DMS 273 (cell line): ENCODE measurements around the gene HLA-DQA1.
"Not testable (repeated sequence)": the region's sequence is repeated elsewhere in the genome, so short reads cannot be mapped to it uniquely, and the experiment has no call there.

Experiments
- DNase-seq: peaks from one replicate; lab custom pipeline; 2025; ENCODE audit not compliant: unreplicated experiment; lab: John Stamatoyannopoulos, UW

Gene HLA-DQA1

GRCh38 chr6:32657819-32658218 lies 20.6 kb downstream of the HLA-DQA1 start:
- not testable (repeated sequence) for DNase-seq

- no peak for DNase-seq
These were observed 21.2 kb downstream of the HLA-DQA1 start for GRCh38 chr6:32658268-32658897.

- DNase-seq, result no peak
These were observed 22.8 kb downstream of the HLA-DQA1 start for GRCh38 chr6:32659856-32660595.

DNA sequence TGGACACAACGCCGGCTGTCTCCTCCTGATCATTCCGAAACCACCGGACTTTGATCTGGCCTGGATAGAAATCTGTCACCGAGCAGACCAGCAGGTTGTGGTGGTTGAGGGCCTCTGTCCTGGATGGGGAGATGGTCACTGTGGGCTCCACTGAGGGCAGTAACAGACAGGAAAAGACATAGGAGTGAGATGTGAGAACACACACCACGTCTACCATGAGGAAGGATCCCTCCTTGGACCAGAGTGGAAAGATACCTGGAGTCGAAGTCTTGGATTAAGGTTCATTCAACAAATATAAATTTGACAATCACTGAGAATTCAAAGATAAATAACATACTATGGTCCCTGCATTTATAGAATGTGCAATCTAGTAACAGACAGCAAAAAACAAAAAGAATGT lies 24.9 kb downstream of the HLA-DQA1 start:
- no peak for DNase-seq

GRCh38 chr6:32662836-32663235 lies 25.6 kb downstream of the HLA-DQA1 start:
- DNase-seq, result no peak

DNA sequence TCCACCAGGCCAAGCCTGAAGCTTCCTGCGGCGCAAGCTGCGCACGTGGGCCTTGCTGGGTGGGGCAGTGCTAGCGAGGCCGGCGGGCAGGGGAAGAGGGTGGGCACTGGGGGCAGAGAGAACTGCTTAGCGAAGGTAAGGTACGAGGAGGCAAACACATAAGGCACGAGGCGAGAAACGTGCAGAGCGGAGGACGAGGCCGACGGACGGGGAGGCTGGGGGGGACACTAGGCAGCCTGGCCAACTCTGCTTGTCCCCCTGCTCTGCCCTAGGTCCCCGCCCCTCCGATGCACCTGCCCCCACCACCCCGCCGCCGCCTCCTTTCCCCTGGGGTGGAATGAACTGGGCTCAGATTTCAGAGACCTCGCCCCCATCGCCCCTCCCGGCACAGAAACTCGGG lies 27.1 kb downstream of the HLA-DQA1 start:
- no peak for DNase-seq

GRCh38 chr6:32664827-32665362 lies 27.7 kb downstream of the HLA-DQA1 start:
- DNase-seq, result no peak

DNA sequence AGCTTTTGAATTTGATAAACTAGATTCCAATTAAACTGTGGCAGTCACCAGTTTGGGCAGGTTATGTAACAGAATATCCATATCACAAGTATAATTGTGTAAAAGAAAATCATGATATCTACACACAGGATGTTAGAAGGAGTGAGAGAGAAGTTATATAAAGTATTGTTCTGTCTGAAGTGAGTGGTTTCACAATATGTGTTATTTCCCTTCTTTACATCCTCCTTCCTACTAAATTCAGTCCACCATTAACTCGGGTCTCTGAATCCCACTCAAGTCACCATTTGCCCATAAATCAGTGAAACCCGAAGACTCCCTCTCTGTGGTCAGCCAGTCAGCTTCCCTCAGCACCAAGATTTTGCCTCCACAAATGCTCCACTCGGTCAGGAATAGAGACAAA lies 28.5 kb downstream of the HLA-DQA1 start:
- DNase-seq, result no peak

GRCh38 chr6:32666420-32667300 lies 29.5 kb downstream of the HLA-DQA1 start, which contains the start of gene HLA-DQB1:
HLA-DQB1 (minus strand) TSS chr6:32666657; CDS start chr6:32666607, 50 bp downstream.
- peak; percentile 34 for DNase-seq

GRCh38 chr6:32668226-32668747 lies 31.1 kb downstream of the HLA-DQA1 start:
- peak; percentile 42 for DNase-seq

DNA sequence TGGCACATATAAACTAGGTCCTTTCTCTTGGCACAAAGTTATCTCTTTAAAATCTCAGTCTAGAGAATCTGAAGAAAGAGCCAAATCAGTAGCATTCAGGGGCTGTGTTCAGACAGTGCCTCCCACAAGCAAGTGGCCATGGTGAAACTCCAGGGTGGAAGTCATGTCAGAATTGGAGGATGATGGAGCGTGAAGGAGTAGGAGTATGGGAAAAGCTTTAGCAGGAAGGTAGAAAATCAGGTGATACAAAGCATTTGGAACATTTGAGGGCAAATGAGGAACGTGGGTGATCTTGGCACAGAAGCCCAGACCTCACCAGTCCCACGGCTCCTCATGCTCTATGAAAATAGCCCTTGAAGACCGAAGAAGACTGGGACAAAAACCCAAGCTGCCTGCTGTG lies 32.0 kb downstream of the HLA-DQA1 start:
- DNase-seq, result no peak

GRCh38 chr6:32669893-32670292 lies 32.7 kb downstream of the HLA-DQA1 start:
- no peak for DNase-seq

GRCh38 chr6:32671908-32672307 lies 34.7 kb downstream of the HLA-DQA1 start:
- not testable (repeated sequence) for DNase-seq

GRCh38 chr6:32674123-32674522 lies 36.9 kb downstream of the HLA-DQA1 start:
- not testable (repeated sequence) for DNase-seq

DNA sequence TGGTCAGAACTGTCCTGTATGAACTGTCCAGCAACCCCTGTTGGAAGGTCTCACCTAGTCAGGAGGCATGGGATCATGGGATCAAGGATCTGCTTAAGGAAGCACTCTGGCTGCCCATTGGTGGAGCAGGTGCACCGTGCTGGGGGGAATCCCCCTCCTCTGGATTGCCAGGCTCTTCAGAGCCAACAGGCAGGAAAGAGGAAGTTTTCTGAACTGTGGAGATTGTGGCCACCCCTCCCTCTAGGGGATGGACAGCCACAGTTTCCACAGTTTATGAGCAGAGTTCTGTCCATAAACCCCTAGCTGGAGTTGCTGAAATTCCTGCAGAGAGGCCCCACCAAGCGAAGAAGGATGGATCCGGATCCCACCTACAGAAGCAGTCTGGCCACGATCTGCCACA lies 42.3 kb downstream of the HLA-DQA1 start:
- no peak for DNase-seq

DNA sequence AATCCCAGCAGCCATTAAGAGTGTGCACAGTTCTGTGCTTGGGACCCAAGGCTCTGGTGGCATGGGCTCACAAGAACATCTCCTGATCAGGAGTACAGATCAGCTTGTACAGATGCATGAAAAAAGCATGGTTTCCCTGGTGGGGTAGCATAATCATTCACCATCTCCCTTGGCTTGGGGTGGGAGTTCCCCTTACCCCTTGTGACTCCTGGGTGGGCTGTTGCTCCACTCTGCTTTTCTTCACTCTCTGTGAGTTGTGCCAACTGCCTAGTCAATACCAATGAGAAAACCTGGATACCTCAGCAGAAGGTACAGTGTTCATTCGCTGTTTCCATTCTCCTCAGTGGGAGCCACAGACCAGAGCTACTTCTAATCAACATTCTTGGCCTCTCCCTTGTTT lies 42.8 kb downstream of the HLA-DQA1 start:
- no peak for DNase-seq

DNA sequence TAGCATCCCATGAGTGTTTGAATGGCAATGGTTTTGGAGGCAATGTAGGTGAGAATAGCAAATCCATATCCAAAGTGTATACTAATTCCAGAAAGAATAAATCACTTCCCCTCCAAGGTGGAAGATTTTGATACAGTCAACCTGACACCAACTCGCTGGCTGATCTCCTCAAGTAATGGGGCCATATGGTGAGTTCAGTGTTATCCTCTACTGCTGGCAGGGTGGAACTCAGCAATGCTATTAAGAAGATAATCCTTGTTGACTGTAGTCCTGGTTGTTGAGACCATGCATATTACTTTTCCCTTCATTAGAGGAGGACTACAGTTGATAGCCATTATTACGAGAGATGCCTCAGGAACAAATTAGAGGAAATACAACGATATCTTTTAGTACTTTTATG lies 47.0 kb downstream of the HLA-DQA1 start:
- no peak for DNase-seq

GRCh38 chr6:32685603-32686002 lies 48.4 kb downstream of the HLA-DQA1 start:
- DNase-seq, result peak; percentile 11

DNA sequence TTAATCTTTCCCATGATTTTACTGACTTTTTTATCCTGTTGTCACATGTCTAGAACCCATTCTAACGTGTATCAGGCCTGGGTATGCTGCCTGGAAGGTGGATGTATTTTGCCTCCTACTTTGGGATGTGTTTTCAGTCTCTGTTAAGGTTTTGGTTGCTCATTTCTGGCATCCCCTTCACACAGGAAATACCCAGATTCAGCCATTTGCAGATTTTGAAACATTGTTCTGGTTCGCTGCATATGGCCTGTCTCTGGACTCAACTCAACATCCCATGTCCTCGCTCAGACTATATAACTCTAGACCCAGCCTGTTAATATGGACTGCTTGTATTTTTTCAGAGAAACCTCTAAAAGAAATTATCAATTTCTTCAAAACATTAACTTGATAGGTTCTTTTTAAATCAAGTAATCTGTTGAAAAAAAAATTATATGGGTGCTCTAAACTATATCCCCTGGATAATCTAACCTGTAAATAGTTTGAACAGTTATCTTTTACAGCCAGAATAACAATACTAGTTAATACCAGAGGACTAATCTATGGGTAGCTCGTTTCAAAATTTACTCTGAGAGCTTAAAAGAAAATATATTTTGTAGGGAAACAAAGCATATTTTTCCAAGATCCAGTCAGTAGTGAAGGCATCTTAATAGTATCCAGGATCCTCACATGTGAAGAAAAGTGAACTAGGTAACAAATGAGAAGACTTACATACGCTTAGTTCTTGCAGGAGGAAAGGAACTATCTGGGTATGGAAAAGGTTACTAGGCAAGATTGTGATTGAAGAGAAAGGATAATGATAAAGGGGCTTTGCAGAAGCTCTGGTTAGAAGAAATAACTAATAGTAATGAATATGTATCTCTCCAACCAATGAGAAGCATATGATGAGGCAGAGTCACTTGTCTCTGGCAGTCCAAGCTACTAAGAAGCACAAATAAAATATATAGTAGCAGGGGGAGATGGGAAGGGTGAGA lies 52.6 kb downstream of the HLA-DQA1 start:
- DNase-seq, result no peak

DNA sequence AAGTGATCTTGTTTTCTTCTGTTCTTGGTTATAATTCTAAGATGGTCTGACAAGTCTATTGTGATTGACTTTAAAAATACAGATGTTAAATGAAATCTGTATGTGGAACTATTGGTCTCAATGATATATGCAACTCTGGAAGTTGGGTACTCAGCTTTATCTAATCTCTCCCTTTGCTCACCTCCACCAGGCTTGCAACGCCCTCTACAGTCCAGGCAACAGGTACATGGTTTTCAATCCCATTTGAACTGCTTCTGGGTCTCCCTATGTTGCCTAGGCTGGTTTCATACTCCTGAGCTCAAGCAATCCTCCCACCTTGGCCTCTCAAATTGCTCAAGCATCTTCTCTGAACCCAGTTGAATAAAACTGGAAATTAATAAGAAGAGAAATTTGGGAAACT lies 54.8 kb downstream of the HLA-DQA1 start:
- no peak for DNase-seq
